Measurements from ENCODE around the gene TTC23L.
A peak's percentile ranks its signal among the peaks of the same experiment; 100 is the strongest.

TTC23L gene, protein sequence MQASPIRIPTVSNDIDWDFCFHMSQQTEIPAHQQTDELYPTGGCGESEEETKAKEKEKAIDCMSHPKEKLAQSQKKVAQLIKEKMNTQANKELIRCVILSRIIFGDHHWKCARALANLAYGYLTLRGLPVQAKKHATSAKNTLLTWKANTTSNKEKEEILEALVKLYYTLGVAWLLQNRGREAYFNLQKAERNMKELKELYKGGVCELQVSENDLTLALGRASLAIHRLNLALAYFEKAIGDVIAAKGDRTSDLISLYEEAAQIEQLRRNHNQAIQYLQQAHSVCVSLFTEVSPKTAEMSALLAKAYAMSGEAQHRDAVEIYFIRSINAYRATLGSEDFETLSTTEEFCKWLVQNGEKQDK

DNA sequence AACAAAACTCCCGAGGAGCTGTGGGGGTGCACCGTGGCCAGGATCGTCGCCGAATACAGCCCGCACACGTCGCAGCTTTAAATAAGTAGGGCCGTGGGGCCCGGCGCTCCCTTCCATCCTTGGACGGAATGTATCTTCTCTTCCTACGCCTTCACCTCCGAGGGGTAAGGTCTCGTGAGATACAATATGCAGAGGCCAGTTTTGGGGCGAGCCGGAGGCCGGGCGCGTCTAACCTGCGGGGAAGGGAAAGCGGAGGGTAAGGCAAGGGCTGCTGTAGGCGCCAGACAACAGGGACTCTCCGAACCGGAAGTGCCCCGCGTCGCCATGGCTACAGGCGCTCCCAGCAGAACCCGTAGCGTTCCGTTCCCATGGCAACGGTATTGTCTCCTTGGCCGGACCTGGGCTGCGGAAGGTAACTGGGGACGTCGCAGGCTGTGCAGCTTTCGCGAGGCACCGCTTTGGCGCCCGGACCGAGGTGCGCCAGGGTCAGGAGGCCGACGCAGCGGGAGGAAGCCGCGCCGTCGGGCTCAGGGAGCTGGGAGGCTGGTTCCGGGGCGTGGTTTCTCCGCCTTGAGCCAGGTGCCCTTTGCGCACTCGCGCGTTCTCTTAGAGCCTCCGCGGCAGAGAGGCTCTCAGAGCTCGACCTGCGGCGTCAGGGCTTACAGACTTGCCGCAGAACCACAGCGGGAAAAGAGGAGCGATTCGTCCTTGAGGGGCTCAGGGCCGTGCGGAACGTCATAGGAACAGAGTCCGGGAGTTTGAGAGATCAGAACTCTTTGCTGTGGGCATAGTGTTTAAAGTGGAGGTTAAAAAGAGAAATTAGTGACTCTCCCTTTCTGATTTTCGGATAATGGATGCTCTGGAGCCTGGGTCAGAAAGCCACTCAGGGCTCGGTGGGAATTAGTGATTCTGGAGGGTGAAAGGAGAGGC lies at the start of gene TTC23L:
TSS of gene TTC23L (plus strand) at position 380 of the 930 bp plus-strand sequence. CDS start 1,508 bp downstream, outside the sequence.
- Histone ChIP-seq H3K36me3 (replicated peaks; ENCODE audit: low read depth, low read length) (peaks cover 3% of the 10 kb centered on the region), H2AFZ (ENCODE audit: low read depth, low read length) (peak within 1 kb of the TSS; percentile 94), H3K4me3 (ENCODE audit: low read length) (peak within 1 kb of the TSS; percentile 87), H3K9ac (ENCODE audit: low read length) (peak within 1 kb of the TSS; percentile 73), H3K4me2 (ENCODE audit: low read length) (peak within 1 kb of the TSS; percentile 94), H3K79me2 (ENCODE audit: low read length) (no peaks in the 10 kb centered on the region), H3K27me3 (ENCODE audit: low read depth, low read length) (no peaks in the 10 kb centered on the region), H3K27ac (ENCODE audit: low read length) (peak within 1 kb of the TSS; percentile 50), H4K20me1 (ENCODE audit: insufficient read depth, low read length) (no peaks in the 10 kb centered on the region), H3K9me3 (ENCODE audit: insufficient read depth, low read length) (no peaks in the 10 kb centered on the region), H3K4me1 (ENCODE audit: low read length) (peaks cover 8% of the 10 kb centered on the region)
- no peak for TF ChIP-seq EZH2phosphoT487 (IDR thresholded peaks at IDR 0.05; ENCODE audit: low read depth)
- TF ChIP-seq, protein P1, sequence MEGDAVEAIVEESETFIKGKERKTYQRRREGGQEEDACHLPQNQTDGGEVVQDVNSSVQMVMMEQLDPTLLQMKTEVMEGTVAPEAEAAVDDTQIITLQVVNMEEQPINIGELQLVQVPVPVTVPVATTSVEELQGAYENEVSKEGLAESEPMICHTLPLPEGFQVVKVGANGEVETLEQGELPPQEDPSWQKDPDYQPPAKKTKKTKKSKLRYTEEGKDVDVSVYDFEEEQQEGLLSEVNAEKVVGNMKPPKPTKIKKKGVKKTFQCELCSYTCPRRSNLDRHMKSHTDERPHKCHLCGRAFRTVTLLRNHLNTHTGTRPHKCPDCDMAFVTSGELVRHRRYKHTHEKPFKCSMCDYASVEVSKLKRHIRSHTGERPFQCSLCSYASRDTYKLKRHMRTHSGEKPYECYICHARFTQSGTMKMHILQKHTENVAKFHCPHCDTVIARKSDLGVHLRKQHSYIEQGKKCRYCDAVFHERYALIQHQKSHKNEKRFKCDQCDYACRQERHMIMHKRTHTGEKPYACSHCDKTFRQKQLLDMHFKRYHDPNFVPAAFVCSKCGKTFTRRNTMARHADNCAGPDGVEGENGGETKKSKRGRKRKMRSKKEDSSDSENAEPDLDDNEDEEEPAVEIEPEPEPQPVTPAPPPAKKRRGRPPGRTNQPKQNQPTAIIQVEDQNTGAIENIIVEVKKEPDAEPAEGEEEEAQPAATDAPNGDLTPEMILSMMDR (IDR thresholded peaks at IDR 0.05; ENCODE audit: low read depth, low read length) = no peak

DNA sequence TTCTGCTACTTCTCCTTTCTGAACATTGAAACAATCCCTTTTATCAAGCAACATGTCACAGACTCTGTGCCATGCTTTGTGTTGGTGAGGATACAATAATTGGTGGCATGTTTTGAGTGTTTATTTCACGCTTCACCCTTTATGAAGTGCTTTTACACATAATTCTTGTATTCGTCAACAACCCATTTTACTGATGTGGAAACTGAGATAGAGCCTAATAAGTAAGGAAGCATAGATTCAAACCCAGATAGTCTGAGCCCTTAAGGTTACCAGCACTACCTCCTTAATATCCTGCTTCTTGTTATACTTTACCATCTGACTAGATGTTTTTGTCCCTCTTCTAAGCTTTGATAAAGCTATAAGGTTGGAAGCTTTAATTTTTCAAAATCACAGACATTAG lies 49.3 kb upstream of the TTC23L start:
- Histone ChIP-seq H3K27me3 (ENCODE audit: low read depth, low read length) (no peaks in the 10 kb centered on the region), H4K20me1 (ENCODE audit: insufficient read depth, low read length) (no peaks in the 10 kb centered on the region), H3K4me1 (ENCODE audit: low read length) (peaks cover 3% of the 10 kb centered on the region), H3K4me2 (ENCODE audit: low read length) (no peak overlapping the region), H3K4me3 (ENCODE audit: low read length) (no peak overlapping the region), H3K36me3 (replicated peaks; ENCODE audit: low read depth, low read length) (peaks cover 5% of the 10 kb centered on the region), H3K27ac (ENCODE audit: low read length) (no peak overlapping the region), H3K79me2 (ENCODE audit: low read length) (no peaks in the 10 kb centered on the region), H3K9ac (ENCODE audit: low read length) (no peak overlapping the region), H3K9me3 (ENCODE audit: insufficient read depth, low read length) (no peaks in the 10 kb centered on the region; the same call in 1 of the 2 replicates), H2AFZ (ENCODE audit: low read depth, low read length) (no peak overlapping the region)
- TF ChIP-seq, protein P1 (IDR thresholded peaks at IDR 0.05; ENCODE audit: low read depth, low read length) = no peak
- TF ChIP-seq EZH2phosphoT487 (IDR thresholded peaks at IDR 0.05; ENCODE audit: low read depth) = no peak

DNA sequence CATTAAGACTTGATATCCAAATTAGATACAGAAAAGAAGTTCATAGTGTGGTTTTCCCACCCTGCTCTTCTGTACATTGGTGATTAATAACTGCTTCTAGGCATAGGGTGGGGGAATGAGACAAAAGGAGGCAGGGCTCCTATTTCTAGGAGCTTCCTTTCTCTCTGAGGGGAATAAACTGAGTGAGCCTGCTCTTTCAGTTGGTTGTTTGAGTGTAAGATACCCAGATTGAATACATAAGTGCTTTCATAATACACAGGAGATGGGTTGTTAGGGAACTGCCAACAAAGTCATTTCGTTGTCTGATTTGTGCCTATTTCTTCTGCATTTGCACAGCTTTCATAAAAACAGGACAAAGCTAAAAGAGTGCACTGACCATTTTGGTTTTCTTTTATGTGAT lies 48.9 kb upstream of the TTC23L start:
- H3K27ac ChIP-seq (ENCODE audit: low read length) = no peak overlapping the region
- H3K4me3 ChIP-seq (ENCODE audit: low read length) = no peak overlapping the region
- no peaks in the 10 kb centered on the region; the same call in 1 of the 2 replicates for H3K9me3 ChIP-seq (ENCODE audit: insufficient read depth, low read length)
- H3K79me2 ChIP-seq (ENCODE audit: low read length) = no peaks in the 10 kb centered on the region
- no peak overlapping the region for H3K9ac ChIP-seq (ENCODE audit: low read length)
- TF ChIP-seq, protein P1 (IDR thresholded peaks at IDR 0.05; ENCODE audit: low read depth, low read length) = no peak
- TF ChIP-seq EZH2phosphoT487 (IDR thresholded peaks at IDR 0.05; ENCODE audit: low read depth) = no peak
- no peak overlapping the region for H2AFZ ChIP-seq (ENCODE audit: low read depth, low read length)
- no peak overlapping the region for H3K4me2 ChIP-seq (ENCODE audit: low read length)
- H3K27me3 ChIP-seq (ENCODE audit: low read depth, low read length) = no peaks in the 10 kb centered on the region
- no peaks in the 10 kb centered on the region for H4K20me1 ChIP-seq (ENCODE audit: insufficient read depth, low read length)
- peaks cover 5% of the 10 kb centered on the region for H3K36me3 ChIP-seq (replicated peaks; ENCODE audit: low read depth, low read length)
- H3K4me1 ChIP-seq (ENCODE audit: low read length) = peaks cover 3% of the 10 kb centered on the region

DNA sequence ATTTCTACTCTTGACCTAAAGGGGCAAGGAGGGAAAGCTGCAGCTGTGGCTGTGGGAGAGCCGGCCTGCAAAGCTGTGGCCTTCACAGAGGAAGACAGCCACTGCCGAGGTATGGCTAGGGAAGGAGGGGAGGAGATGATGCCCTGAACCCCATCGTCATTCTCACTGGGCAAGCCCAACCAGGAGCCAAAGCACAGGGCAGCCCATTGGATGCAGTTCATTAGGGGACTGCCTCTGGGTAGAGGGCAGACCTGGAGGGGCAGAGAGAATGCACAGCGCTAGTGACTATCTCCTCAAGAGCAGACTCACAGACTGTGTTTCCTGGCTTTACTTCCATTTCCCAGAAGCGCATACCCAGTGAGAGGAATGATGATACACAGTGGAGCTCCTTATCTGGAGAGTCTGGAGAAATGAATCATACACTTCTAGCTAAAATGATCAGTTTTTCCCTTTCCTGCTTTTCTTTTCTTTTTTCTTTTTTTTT lies 47.2 kb upstream of the TTC23L start:
- Histone ChIP-seq H4K20me1 (ENCODE audit: insufficient read depth, low read length) (no peaks in the 10 kb centered on the region), H3K9me3 (ENCODE audit: insufficient read depth, low read length) (no peaks in the 10 kb centered on the region; the same call in 1 of the 2 replicates), H3K9ac (ENCODE audit: low read length) (no peak overlapping the region), H3K27ac (ENCODE audit: low read length) (no peak overlapping the region), H3K4me2 (ENCODE audit: low read length) (no peak overlapping the region), H3K36me3 (replicated peaks; ENCODE audit: low read depth, low read length) (peaks cover 5% of the 10 kb centered on the region), H3K79me2 (ENCODE audit: low read length) (no peaks in the 10 kb centered on the region), H3K27me3 (ENCODE audit: low read depth, low read length) (no peaks in the 10 kb centered on the region), H3K4me1 (ENCODE audit: low read length) (peaks cover 3% of the 10 kb centered on the region), H2AFZ (ENCODE audit: low read depth, low read length) (no peak overlapping the region), H3K4me3 (ENCODE audit: low read length) (no peak overlapping the region)
- TF ChIP-seq, protein P1 (IDR thresholded peaks at IDR 0.05; ENCODE audit: low read depth, low read length) = no peak
- TF ChIP-seq EZH2phosphoT487 (IDR thresholded peaks at IDR 0.05; ENCODE audit: low read depth) = no peak
